Rectal smooth muscle tissue (tissue), 1 donor: ENCODE measurements around the gene PDZD2.

Experiments used
- H3K27ac ChIP-seq: one replicate; pipeline ENCODE4 v1.7.0; 2013; ENCODE audit warnings: low read depth, low read length, inconsistent platforms
- H3K27me3 ChIP-seq: one replicate; pipeline ENCODE4 v1.7.0; 2013; ENCODE audit warnings: low read length; ENCODE audit not compliant: control insufficient read depth, insufficient read depth
- H3K36me3 ChIP-seq: one replicate; pipeline ENCODE4 v1.7.0; 2013; ENCODE audit warnings: low read length; ENCODE audit not compliant: control insufficient read depth, insufficient read depth
- H3K4me1 ChIP-seq: one replicate; pipeline ENCODE4 v1.7.0; 2013; ENCODE audit warnings: low read length; ENCODE audit not compliant: control insufficient read depth, insufficient read depth
- H3K4me3 ChIP-seq: one replicate; pipeline ENCODE4 v1.7.0; 2013; ENCODE audit warnings: low read length
- H3K9ac ChIP-seq: one replicate; pipeline ENCODE4 v1.7.0; 2013; ENCODE audit warnings: low read length

PDZD2 gene

GRCh38 chr5:31982027-31982426 lies 343.1 kb downstream of the PDZD2 start:
- no peaks in the 10 kb centered on the region for H3K27me3 ChIP-seq
- H3K4me1 ChIP-seq, result no peaks in the 10 kb centered on the region
- H3K36me3 ChIP-seq, result no peaks in the 10 kb centered on the region
- no peak overlapping the region for H3K4me3 ChIP-seq
- no peak overlapping the region for H3K27ac ChIP-seq
- H3K9ac ChIP-seq, result no peak overlapping the region

GRCh38 chr5:31982621-31983020 lies 343.7 kb downstream of the PDZD2 start:
- Histone ChIP-seq H3K4me3 (no peak overlapping the region), H3K27ac (no peak overlapping the region), H3K27me3 (no peaks in the 10 kb centered on the region)

GRCh38 chr5:31983851-31984250 lies 344.9 kb downstream of the PDZD2 start:
- Histone ChIP-seq H3K36me3 (no peaks in the 10 kb centered on the region), H3K27me3 (no peaks in the 10 kb centered on the region), H3K27ac (no peak overlapping the region), H3K4me3 (no peak overlapping the region), H3K4me1 (no peaks in the 10 kb centered on the region), H3K9ac (no peak overlapping the region)

More at GRCh38 chr5:31982621-31983020, 343.7 kb downstream of the PDZD2 start:
- no peaks in the 10 kb centered on the region for H3K36me3 ChIP-seq
- no peak overlapping the region for H3K9ac ChIP-seq
- no peaks in the 10 kb centered on the region for H3K4me1 ChIP-seq

- Histone ChIP-seq H3K4me3 (no peak overlapping the region), H3K4me1 (no peaks in the 10 kb centered on the region), H3K9ac (no peak overlapping the region), H3K27ac (no peak overlapping the region), H3K27me3 (no peaks in the 10 kb centered on the region), H3K36me3 (no peaks in the 10 kb centered on the region)
Measured at GRCh38 chr5:31984691-31985090, 345.8 kb downstream of the PDZD2 start.

DNA sequence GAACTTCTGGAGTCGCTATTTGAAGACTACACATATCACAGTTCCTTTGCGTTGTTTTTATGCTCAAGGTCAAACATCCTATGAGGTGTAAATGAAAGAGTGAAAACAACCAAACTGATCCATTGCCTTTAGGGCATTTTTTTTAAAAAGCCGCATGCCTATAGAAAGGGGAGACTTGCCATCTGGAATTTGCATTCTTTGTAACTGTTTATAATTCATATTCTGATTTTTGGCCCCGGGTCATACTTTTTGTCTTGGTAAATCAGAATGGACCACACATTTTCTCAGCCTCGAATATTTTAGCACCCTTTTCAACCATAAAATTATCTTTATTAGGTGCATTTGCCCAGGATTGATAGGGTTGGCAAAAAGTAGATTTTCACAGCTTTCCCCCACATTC lies 347.2 kb downstream of the PDZD2 start:
- no peaks in the 10 kb centered on the region for H3K4me1 ChIP-seq
- H3K27ac ChIP-seq, result no peak overlapping the region
- no peaks in the 10 kb centered on the region for H3K27me3 ChIP-seq
- H3K36me3 ChIP-seq, result no peaks in the 10 kb centered on the region
- H3K4me3 ChIP-seq, result no peak overlapping the region
- H3K9ac ChIP-seq, result no peak overlapping the region

- H3K4me3 ChIP-seq, result no peak overlapping the region
- H3K27me3 ChIP-seq, result no peaks in the 10 kb centered on the region
- no peak overlapping the region for H3K27ac ChIP-seq
- no peak overlapping the region for H3K9ac ChIP-seq
- no peaks in the 10 kb centered on the region for H3K4me1 ChIP-seq
- H3K36me3 ChIP-seq, result no peaks in the 10 kb centered on the region
Measured at GRCh38 chr5:31987985-31988710, 349.2 kb downstream of the PDZD2 start.

DNA sequence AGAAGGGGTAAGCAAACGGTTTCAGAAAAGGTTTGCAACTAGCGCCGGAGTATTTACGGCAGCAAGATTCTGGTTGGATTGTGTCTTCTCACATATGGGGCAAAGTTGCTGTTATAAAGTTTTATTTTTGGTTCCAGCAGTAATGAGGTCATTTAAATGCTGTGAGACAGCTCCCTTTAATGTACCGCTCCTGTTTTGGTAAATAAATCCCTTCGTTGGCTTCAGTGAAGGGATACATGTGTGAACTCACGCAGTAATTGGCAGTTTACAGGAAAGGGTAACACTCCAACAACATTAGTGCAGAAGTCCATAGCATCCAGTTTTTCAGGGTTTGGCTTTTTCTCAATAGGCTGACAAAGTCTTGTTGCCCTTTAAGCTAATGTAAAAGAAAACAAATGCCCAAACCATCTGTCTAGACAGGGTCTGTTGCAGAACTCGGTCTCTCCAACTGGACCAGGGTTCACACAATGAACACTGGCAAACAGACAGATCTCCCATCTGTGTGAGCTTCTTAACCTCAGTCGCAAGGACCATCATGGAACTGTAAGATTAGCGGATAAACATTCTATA lies 351.2 kb downstream of the PDZD2 start:
- no peak overlapping the region for H3K27ac ChIP-seq
- H3K4me1 ChIP-seq, result no peaks in the 10 kb centered on the region

GRCh38 chr5:31990701-31991110 lies 351.8 kb downstream of the PDZD2 start:
- Histone ChIP-seq H3K4me1 (no peaks in the 10 kb centered on the region), H3K27me3 (no peaks in the 10 kb centered on the region), H3K9ac (no peak overlapping the region), H3K4me3 (no peak overlapping the region), H3K27ac (no peak overlapping the region), H3K36me3 (no peaks in the 10 kb centered on the region)

More for the DNA sequence above, 351.2 kb downstream of the PDZD2 start:
- H3K36me3 ChIP-seq, result no peaks in the 10 kb centered on the region
- H3K9ac ChIP-seq, result no peak overlapping the region
- no peaks in the 10 kb centered on the region for H3K27me3 ChIP-seq
- no peak overlapping the region for H3K4me3 ChIP-seq

- no peak overlapping the region for H3K4me3 ChIP-seq
Measured at GRCh38 chr5:31992377-31992776, 353.4 kb downstream of the PDZD2 start.

GRCh38 chr5:31993165-31993961 lies 354.4 kb downstream of the PDZD2 start:
- Histone ChIP-seq H3K36me3 (no peaks in the 10 kb centered on the region), H3K27ac (no peak overlapping the region), H3K27me3 (no peaks in the 10 kb centered on the region), H3K4me3 (no peak overlapping the region), H3K9ac (no peak overlapping the region), H3K4me1 (no peaks in the 10 kb centered on the region)

More at GRCh38 chr5:31992377-31992776, 353.4 kb downstream of the PDZD2 start:
- no peaks in the 10 kb centered on the region for H3K27me3 ChIP-seq
- no peak overlapping the region for H3K9ac ChIP-seq
- H3K27ac ChIP-seq, result no peak overlapping the region
- no peaks in the 10 kb centered on the region for H3K4me1 ChIP-seq
- no peaks in the 10 kb centered on the region for H3K36me3 ChIP-seq

DNA sequence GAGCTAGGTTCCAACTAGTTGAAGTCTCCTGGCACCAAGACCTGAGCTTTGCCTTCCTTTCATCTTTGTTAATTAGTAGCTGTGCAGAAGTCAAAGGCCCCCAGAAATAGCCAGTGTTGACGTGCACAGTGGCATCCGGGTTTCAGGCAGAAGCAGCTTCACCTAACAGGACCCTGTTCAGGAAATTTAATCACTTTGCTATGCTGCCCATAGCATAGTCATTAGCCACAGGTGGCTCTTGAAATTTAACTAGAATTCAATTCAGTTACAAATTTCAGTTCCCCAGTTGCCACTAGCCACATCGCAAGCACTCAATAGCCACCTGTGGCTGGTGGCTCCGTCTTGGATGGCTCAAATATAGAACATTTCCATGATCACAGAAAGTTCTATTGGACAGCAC lies 356.1 kb downstream of the PDZD2 start:
- Histone ChIP-seq H3K4me3 (no peak overlapping the region), H3K27me3 (no peaks in the 10 kb centered on the region), H3K4me1 (no peaks in the 10 kb centered on the region), H3K9ac (no peak overlapping the region), H3K27ac (no peak overlapping the region), H3K36me3 (no peaks in the 10 kb centered on the region)

DNA sequence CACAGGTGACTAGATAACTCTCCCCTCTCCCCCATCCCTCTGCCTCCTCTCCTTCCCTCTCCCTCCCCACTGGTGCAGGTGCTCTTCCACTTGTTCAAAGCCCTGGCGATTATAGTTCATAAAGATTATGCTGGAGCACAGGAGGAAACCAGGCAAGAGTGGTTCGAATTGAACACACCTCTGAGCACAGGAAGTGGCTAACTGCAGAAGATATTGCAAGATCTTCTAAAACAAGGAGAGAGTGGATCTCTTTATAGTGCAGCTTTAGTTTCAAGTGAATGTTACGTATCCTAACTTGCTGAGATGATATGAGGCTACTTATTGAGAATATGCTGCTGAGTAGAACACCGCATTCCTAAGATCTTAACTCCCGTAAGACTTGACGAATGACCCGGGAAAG lies 356.8 kb downstream of the PDZD2 start:
- Histone ChIP-seq H3K4me3 (no peak overlapping the region), H3K27me3 (no peaks in the 10 kb centered on the region), H3K4me1 (no peaks in the 10 kb centered on the region), H3K27ac (no peak overlapping the region), H3K36me3 (no peaks in the 10 kb centered on the region), H3K9ac (no peak overlapping the region)
